Trophoblast cell (in vitro differentiated cells and primary cell): ENCODE results near the gene NAT16.
A peak's percentile ranks its signal among the peaks of the same experiment; 100 is the strongest.

ENCODE experiments used
- DNase-seq, 2 donors: peaks; one replicate each; pipeline ENCODE4 v3.0.0-alpha.2; 2016
- H2AFZ ChIP-seq: 2 replicates; pipeline ENCODE4 v1.6.1; 2013; ENCODE audit warnings: low read length, moderate library complexity, mild to moderate bottlenecking; ENCODE audit not compliant: insufficient read depth, poor library complexity
- H2AK5ac ChIP-seq: 2 replicates; pipeline ENCODE4 v1.6.1; 2013; ENCODE audit warnings: mild to moderate bottlenecking, low read length
- H2BK120ac ChIP-seq: 2 replicates; pipeline ENCODE4 v1.6.1; 2013; ENCODE audit warnings: low read length, mild to moderate bottlenecking, moderate library complexity; ENCODE audit not compliant: insufficient read depth, poor library complexity
- H2BK12ac ChIP-seq: 2 replicates; pipeline ENCODE4 v1.6.1; 2013; ENCODE audit warnings: mild to moderate bottlenecking, low read length, moderate library complexity
- H2BK5ac ChIP-seq: 2 replicates; pipeline ENCODE4 v1.6.1; 2013; ENCODE audit warnings: low read length, low read depth, moderate library complexity, mild to moderate bottlenecking; ENCODE audit not compliant: poor library complexity
- H3K14ac ChIP-seq: 2 replicates; pipeline ENCODE4 v1.6.1; 2013; ENCODE audit warnings: mild to moderate bottlenecking, low read length
- H3K18ac ChIP-seq: 2 replicates; pipeline ENCODE4 v1.6.1; 2013; ENCODE audit warnings: mild to moderate bottlenecking, low read length
- H3K23ac ChIP-seq: 2 replicates; pipeline ENCODE4 v1.6.1; 2013; ENCODE audit warnings: low read length
- H3K27ac ChIP-seq: 2 replicates; pipeline ENCODE4 v1.5.1; 2013; ENCODE audit warnings: low read depth, mild to moderate bottlenecking, inconsistent platforms, low read length, moderate library complexity
- H3K27me3 ChIP-seq: 2 replicates; pipeline ENCODE4 v1.6.1; 2013; ENCODE audit warnings: inconsistent platforms, mild to moderate bottlenecking, low read length, moderate library complexity; ENCODE audit not compliant: insufficient read depth
- H3K36me3 ChIP-seq, 2 experiments: 1 replicate in 1 of 2; 2 replicates in 1 of 2; pipeline ENCODE4 v1.6.1; 2013; ENCODE audit warnings: low read length in 2 of 2, mild to moderate bottlenecking in 2 of 2, moderate library complexity in 1 of 2; ENCODE audit not compliant: insufficient read depth in 2 of 2, control insufficient read depth in 1 of 2
- H3K4ac ChIP-seq: 2 replicates; pipeline ENCODE4 v1.6.1; 2013; ENCODE audit warnings: low read depth, mild to moderate bottlenecking, low read length, moderate library complexity
- H3K4me1 ChIP-seq, 2 experiments: 1 replicate in 1 of 2; 2 replicates in 1 of 2; pipeline ENCODE4 v1.6.1; 2013; ENCODE audit warnings: low read length in 2 of 2, mild to moderate bottlenecking in 2 of 2, moderate library complexity in 1 of 2; ENCODE audit not compliant: insufficient read depth in 2 of 2, control insufficient read depth in 1 of 2
- H3K4me2 ChIP-seq: 2 replicates; pipeline ENCODE4 v1.6.1; 2013; ENCODE audit warnings: inconsistent platforms, mild to moderate bottlenecking, low read length, moderate library complexity
- H3K4me3 ChIP-seq: 2 replicates; pipeline ENCODE4 v1.5.1; 2013; ENCODE audit warnings: mild to moderate bottlenecking, low read depth, low read length, inconsistent platforms
- H3K79me1 ChIP-seq: one replicate; pipeline ENCODE4 v1.6.1; 2013; ENCODE audit warnings: low read length
- H3K79me2 ChIP-seq: 2 replicates; pipeline ENCODE4 v1.6.1; 2013; ENCODE audit warnings: low read length, mild to moderate bottlenecking; ENCODE audit not compliant: control insufficient read depth, insufficient read depth, poor library complexity
- H3K9ac ChIP-seq: 2 replicates; pipeline ENCODE4 v1.6.1; 2013; ENCODE audit warnings: mild to moderate bottlenecking, low read length
- H3K9me3 ChIP-seq: 2 replicates; pipeline ENCODE4 v1.6.1; 2013; ENCODE audit warnings: low read depth, mild to moderate bottlenecking, control low read depth, inconsistent platforms, low read length; ENCODE audit not compliant: insufficient read depth
- H4K12ac ChIP-seq: 2 replicates; pipeline ENCODE4 v1.6.1; 2013; ENCODE audit warnings: low read depth, mild to moderate bottlenecking, low read length, moderate library complexity
- H4K8ac ChIP-seq: 2 replicates; pipeline ENCODE4 v1.6.1; 2013; ENCODE audit warnings: low read depth, mild to moderate bottlenecking, low read length, moderate library complexity
- H4K91ac ChIP-seq: one replicate; pipeline ENCODE4 v1.6.1; 2013; ENCODE audit warnings: low read depth, mild to moderate bottlenecking, low read length, moderate library complexity
- WGBS: extraction: QIAGEN DNeasy Blood & Tissue Kit; methylation state at CpG from one replicate; pipeline ENCODE4 v1.1.7; 2013; ENCODE audit warnings: missing lambda C conversion rate; ENCODE audit not compliant: insufficient read length, insufficient coverage; ENCODE audit errors: extremely low coverage; 5-methylcytosine and 5-hydroxymethylcytosine counted together

NAT16 gene

GRCh38 chr7:101186194-101186593 lies 6.1 kb upstream of the NAT16 start:
- H3K4me1 ChIP-seq: no peaks in the 10 kb centered on the region
- no peak overlapping the region for H3K14ac ChIP-seq
- H3K27me3 ChIP-seq: peaks cover 2% of the 10 kb centered on the region
- no peak overlapping the region for H2BK5ac ChIP-seq
- H3K27ac ChIP-seq: no peak overlapping the region
- H3K79me2 ChIP-seq: no peaks in the 10 kb centered on the region
- H3K4me2 ChIP-seq: no peak overlapping the region
- H2BK12ac ChIP-seq: no peak overlapping the region
- H3K79me1 ChIP-seq: no peaks in the 10 kb centered on the region
- no peak overlapping the region for H2BK120ac ChIP-seq
- no peak overlapping the region for H3K4me3 ChIP-seq
- no peak overlapping the region for H4K12ac ChIP-seq
- H2AFZ ChIP-seq: no peak overlapping the region
- H3K23ac ChIP-seq: no peak overlapping the region
- no peak overlapping the region for H3K9ac ChIP-seq
- H3K4ac ChIP-seq: no peak overlapping the region
- no peak overlapping the region for H4K91ac ChIP-seq
- H3K36me3 ChIP-seq: no peaks in the 10 kb centered on the region
- no peaks in the 10 kb centered on the region for H3K9me3 ChIP-seq
- WGBS: no CpG with 5 or more reads among the region's 6 CpGs
- DNase-seq: no peak
- H2AK5ac ChIP-seq: no peak overlapping the region
- H4K8ac ChIP-seq: no peak overlapping the region
- H3K18ac ChIP-seq: no peak overlapping the region

DNA sequence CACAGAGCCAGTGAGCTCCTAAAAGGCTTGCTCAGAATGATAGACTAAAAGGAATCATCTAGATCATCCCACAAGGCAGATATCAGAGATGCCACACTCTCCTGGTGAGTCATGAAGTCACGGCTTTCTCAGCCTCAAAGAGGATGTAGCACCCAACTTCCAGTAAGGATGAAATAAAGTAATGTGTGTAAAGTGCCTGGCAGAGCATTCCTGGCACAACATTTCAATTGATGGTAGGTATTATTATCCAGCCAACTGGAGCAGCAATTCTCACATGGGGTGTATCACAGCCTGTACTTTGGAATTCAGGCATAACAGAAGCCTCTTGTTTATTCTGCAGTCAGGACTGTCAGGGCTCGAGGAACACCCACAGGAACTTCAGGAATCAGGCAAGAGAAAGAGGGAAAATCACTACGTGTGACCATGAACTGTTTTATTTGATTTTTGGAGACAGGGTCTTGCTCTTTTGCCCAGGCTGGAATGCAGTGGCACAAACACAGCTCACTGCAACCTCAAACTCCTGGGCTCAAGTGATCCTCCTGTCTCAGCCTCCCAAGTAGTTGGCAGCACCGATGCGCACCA lies 5.3 kb upstream of the NAT16 start:
- Histone ChIP-seq H3K27me3 (peaks cover 8% of the 10 kb centered on the region), H3K4ac (no peak overlapping the region), H3K23ac (no peak overlapping the region), H3K9ac (no peak overlapping the region), H2BK120ac (no peak overlapping the region), H3K36me3 (no peaks in the 10 kb centered on the region), H3K4me2 (no peak overlapping the region), H3K4me1 (no peaks in the 10 kb centered on the region), H4K8ac (no peak overlapping the region), H4K12ac (no peak overlapping the region), H2BK12ac (no peak overlapping the region), H3K14ac (no peak overlapping the region), H3K9me3 (peaks cover under 1% of the 10 kb centered on the region), H2AFZ (no peak overlapping the region), H3K18ac (no peak overlapping the region), H2AK5ac (no peak overlapping the region), H4K91ac (no peak overlapping the region), H3K79me2 (no peaks in the 10 kb centered on the region), H3K27ac (no peak overlapping the region), H3K79me1 (no peaks in the 10 kb centered on the region), H2BK5ac (no peak overlapping the region), H3K4me3 (no peak overlapping the region)
- DNase-seq: no peak
- WGBS: no CpG with 5 or more reads among the region's 5 CpGs

DNA sequence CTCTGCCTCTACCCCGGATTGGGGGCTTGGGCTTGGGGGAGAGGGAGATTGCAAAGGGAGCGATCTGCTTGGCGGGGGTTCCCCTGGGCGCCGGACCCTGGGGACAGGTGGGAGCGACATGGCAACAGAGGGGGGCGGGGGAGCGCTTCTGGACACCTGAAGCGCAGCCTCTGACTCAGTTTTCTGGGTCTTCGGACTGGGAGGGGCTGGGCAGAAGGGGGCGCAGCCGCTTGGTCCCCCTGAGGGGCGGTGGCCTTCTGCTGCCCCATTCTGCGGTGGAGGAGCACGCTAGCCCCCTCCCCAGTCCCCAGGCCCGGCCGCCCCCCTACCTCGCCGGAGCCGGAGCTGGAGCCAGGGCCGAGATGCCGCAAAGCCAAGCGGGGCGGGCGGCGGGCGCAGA lies 380 bp downstream of the NAT16 start:
- no peak overlapping the region for H2BK12ac ChIP-seq
- H3K27ac ChIP-seq: no peak overlapping the region
- no peak overlapping the region for H3K4me2 ChIP-seq
- H2AK5ac ChIP-seq: no peak overlapping the region
- no peaks in the 10 kb centered on the region for H3K4me1 ChIP-seq
- no peak overlapping the region for H2BK5ac ChIP-seq
- no peak overlapping the region for H3K23ac ChIP-seq
- no peak overlapping the region for H4K8ac ChIP-seq
- H3K9ac ChIP-seq: no peak overlapping the region
- no peak overlapping the region for H3K18ac ChIP-seq
- no peaks in the 10 kb centered on the region for H3K79me1 ChIP-seq
- no peak overlapping the region for H4K12ac ChIP-seq
- no peak overlapping the region for H3K4me3 ChIP-seq
- no peaks in the 10 kb centered on the region for H3K36me3 ChIP-seq
- H3K9me3 ChIP-seq: peaks cover 4% of the 10 kb centered on the region
- H3K27me3 ChIP-seq: peaks cover 33% of the 10 kb centered on the region
- no peak overlapping the region for H3K14ac ChIP-seq
- no peak for DNase-seq
- no peak overlapping the region for H4K91ac ChIP-seq
- H2BK120ac ChIP-seq: no peak overlapping the region
- H2AFZ ChIP-seq: no peak overlapping the region
- no peaks in the 10 kb centered on the region for H3K79me2 ChIP-seq
- no CpG with 5 or more reads among the region's 27 CpGs for WGBS
- no peak overlapping the region for H3K4ac ChIP-seq

GRCh38 chr7:101179117-101179516 lies 976 bp downstream of the NAT16 start:
- Histone ChIP-seq H3K14ac (no peak overlapping the region), H3K27ac (no peak overlapping the region), H2AFZ (no peak overlapping the region), H3K36me3 (no peaks in the 10 kb centered on the region), H3K4me3 (no peak overlapping the region), H4K8ac (no peak overlapping the region), H3K9ac (no peak overlapping the region), H4K12ac (no peak overlapping the region), H4K91ac (no peak overlapping the region), H3K79me1 (no peaks in the 10 kb centered on the region), H3K18ac (no peak overlapping the region), H2AK5ac (no peak overlapping the region), H3K23ac (no peak overlapping the region), H3K4me1 (no peaks in the 10 kb centered on the region), H2BK120ac (no peak overlapping the region), H2BK12ac (no peak overlapping the region), H3K4me2 (peak overlapping the region; percentile 2), H3K4ac (no peak overlapping the region), H2BK5ac (no peak overlapping the region), H3K79me2 (no peaks in the 10 kb centered on the region), H3K27me3 (peaks cover 39% of the 10 kb centered on the region), H3K9me3 (peaks cover 8% of the 10 kb centered on the region)
- no CpG with 5 or more reads among the region's 20 CpGs for WGBS
- DNase-seq: no peak
